ENCODE measurements around the gene CCDC27. TPM values are rescaled to one million over a fixed set of nuclear protein-coding genes. Genes with fewer than 3 reads are reported as not detected.

The CCDC27 gene
- total RNA-seq, 1 donor from 2014 or later: not detected

DNA sequence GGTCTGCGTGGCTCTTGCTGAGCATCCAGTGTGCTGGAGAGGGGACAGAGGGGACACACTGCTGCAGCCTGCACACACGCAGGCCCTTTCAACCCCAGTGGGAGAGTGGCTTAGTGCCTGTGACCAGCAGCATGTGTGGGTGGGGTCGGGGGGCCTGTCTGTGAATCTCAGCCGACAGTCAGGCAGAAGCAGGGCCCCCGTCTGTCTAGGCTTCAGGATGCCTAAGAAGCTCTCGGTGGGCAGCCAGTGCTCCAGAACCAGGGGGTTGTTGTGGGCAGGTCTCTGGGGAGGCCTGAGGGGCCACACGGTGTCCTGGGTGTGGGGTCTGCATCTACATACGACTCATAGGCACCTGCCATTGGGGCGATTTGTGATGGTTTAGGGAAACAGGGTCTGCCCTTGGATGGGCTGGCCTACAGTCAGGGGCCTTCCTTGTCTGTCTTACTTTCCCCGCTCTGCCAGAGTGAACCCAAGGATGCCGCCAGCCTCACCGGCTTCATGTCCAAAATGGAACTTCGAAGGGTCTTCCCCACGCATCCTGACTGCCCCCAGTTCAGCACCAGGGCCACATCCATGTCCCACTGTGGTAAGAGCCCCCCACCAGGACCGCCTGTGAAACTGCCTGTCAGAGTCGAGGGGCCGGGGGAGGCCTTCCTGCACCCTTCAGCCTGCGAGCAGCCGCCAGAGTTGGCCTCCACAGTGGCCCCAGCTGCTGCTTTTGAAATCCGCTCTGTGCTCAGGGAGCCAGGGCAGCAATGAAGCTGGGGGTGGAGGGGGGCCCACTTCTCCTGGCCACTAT, 1.6 kb downstream of the CCDC27 start:
- DNase-seq (ENCODE audit: low read depth in 2 of 2): no peak

DNA sequence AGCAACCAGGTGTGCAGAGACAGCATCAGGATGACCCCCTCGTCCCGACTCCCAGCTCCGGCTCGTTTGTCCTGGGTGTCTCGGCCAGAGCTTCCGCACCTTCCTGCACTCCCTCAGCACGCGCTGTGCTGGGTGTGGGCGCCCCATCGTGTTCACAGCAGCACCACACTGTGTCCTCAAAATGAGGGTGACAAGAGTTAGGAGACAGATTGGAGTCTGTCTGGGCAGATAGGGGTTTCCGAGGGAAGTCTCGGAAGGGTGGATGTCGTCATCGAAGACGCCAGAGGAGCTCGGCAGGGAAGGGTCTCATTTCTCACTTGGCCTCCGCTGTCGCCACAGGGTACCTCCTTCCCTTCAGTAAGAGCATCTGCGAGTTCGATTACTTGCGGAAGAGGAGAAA, 4.1 kb downstream of the CCDC27 start:
- DNase-seq (ENCODE audit: low read depth in 2 of 2): no peak

DNA sequence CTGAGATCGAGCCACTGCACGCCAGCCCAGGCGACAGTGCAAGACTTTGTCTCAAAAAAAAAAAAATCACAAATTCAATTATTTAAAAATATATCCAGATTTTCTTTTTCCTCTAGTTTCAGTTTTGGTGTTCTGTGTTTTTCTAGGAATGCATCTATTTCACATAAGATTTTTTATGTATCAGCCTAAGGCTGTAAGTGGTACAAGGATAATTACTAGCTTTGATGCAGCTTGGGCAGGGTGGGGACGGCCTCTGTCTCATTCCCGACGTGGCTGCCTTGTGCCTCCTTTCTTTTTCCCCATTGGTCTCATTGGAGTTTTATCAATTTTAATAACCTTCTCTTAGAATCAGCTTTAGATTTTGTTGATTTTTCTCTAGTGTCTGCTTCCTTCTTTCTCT, 6.9 kb downstream of the CCDC27 start:
- DNase-seq (ENCODE audit: low read depth in 2 of 2): no peak

DNA sequence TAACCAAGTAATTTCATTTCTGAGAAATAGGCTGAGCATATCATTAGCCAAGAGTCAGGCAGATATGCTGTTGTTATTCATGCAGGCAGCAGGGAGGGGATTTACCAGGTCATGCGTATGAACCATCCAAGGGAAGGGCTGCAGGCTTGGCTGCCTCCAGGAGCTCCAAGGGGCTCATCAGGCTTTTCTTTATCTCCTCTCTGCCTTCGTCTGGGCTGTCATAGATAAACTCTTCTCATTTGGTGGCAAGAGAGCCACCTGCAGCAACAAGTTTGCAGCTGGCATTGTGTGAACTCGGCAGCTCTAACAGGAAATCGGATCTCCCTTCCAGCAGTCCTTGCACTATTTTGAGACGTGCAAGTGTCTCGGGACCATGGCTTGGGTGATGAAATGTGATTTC, 7.5 kb downstream of the CCDC27 start:
- no peak for DNase-seq (ENCODE audit: low read depth in 2 of 2)

DNA sequence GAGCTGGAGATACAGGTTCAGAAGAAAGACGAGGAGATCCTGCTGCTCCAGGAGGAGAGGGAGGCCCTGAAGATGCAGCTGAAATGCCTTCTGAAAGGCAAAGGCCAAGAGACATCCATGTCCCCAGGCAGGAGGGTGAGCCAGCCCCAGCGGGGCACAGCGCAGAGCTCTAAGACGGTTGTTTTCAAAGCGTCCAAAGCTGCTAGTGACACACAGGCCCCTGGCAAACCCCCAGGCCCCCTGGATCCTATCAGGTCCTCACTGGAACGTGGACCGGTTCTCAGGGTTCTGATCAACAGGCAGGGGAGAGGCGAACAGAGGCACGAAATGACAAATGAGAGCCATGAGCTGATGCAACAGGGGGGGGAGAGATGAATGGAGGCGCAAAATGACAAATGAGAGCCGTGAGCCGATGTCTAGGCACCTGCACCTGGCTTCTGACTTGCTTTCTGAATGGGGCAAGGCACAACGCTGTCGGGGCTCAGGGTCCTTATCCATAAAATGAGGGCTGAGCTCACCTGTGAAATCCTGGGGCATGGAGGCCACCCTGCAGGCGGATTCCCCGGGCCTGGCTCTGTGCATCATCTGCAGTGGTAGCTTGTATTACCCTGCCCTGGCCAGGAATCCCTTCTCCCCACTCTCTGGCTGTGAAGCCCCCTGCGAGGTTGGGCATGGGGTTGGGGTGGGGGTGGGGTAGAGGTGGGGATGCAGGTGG, 9.2 kb downstream of the CCDC27 start:
- no peak for DNase-seq (ENCODE audit: low read depth in 2 of 2)

DNA sequence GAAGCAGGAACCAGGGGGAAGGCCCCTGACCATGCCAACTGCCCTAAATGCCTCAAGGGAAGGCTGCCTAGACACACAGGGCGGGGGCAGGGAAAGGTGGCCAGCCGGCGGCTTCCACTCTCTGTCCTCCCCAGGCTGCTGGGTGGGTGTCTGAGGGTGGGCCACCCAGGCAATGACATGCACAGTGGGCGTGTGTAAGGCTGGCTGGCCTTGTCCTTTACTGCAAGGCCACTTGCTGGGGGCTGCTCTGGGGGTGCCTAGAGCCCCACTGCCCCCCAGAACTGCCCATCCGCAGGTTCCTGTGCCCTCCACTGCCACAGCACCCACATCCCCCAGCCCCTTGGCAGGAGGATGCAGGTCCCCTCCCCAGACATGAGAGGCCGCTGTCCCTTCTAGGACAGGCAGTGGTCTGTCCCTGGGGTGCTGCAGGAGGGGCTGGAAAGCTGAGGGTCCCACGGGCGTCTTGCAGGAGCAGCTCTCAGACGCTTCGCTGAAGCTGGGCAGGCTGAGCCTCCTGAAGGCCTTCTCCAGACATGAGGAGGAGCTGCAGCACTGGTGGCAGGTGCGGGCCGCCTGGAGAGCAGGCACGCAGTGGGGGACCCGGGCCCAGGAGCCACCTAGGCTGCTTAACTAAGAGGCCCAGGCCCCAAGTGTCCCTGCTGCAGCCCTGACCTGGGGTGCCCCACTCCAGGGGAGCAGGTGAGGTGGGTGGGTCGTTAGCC, 10.1 kb downstream of the CCDC27 start:
- no peak for DNase-seq (ENCODE audit: low read depth in 2 of 2)

DNA sequence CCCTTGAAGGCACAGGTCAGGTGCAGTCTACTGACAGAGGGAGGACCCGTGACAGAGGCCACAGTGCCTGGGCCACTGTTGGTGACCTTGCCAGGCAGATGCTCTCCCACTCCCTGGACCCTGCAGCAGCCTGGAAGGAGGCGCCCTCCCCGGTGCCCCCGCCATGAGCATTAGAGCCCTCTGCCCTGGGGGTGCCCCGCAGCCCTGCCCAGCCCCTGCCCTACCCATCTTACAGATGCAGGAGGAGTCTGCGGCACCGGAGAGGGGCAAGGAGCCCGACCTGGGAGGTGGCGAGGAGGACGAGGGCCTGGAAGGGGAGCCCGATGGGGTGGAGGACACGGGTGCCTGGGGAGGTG, 10.6 kb downstream of the CCDC27 start:
- no peak for DNase-seq (ENCODE audit: low read depth in 2 of 2)

DNA sequence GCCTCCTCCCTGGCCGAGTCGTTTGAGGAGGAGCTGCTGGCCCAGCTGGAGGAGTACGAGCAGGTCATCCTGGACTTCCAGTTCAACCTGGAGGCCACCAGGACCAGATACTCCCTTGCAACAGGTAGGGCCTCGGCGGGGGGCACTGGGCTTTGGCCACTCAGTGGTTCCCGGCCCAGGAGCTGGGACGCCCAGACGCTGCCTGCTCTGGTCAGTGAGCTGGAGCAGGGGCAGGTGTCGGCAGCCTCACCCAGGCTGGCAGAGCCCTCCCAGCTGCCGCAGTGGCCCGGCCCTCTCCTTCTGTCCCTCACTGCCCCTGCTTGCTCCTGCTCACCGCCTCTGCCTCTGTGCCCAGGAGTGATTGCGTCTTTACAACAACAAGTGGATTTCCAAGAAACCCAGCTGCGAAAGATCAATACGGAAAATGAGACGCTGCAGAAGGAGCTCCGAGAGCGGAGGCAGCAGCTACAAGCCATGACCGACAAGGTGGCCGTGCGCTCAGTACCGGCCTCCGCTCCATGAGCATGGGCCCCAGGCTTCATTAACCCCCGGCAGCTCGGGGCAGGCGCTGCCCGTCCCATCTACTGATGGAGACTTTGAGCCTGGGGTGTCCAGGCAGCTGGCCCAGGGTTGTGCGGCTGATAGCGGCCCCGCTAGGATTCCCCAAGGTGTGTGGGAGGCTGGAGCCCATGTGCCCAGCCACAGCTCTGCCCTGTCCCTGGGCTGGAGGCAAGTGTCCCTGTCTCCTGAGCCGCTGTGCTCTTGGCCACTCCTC, 11.3 kb downstream of the CCDC27 start:
- no peak for DNase-seq (ENCODE audit: low read depth in 2 of 2)

DNA sequence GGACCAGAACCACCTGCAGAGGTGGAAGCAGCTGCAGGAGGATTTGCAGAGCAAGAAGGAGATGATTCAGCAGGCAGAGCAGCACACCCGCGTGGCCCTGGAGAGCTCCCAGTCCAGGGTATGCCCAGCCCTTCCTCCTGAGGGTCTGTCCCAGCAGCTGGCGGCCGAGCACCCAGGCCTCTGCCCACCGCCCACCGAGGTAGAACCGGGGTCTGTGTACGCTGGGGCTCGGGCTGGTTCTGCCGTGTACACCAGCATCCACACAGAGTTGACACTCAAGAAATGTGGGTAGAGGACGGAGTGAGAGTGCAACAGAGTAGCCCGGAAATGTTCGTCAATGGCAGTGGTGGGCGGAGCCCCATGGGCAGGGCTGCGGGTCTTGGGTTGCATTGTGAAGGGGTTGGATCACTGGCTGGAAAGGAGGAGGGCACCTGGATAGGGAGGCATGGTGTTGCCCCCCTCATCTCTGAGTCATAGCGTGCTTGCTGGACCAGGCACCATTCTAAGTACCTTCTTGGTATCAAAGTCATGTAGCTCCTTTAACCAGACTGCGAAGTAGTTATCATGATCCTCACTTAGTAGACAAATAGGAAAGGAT, 15.2 kb downstream of the CCDC27 start:
- no peak for DNase-seq (ENCODE audit: low read depth in 2 of 2)

DNA sequence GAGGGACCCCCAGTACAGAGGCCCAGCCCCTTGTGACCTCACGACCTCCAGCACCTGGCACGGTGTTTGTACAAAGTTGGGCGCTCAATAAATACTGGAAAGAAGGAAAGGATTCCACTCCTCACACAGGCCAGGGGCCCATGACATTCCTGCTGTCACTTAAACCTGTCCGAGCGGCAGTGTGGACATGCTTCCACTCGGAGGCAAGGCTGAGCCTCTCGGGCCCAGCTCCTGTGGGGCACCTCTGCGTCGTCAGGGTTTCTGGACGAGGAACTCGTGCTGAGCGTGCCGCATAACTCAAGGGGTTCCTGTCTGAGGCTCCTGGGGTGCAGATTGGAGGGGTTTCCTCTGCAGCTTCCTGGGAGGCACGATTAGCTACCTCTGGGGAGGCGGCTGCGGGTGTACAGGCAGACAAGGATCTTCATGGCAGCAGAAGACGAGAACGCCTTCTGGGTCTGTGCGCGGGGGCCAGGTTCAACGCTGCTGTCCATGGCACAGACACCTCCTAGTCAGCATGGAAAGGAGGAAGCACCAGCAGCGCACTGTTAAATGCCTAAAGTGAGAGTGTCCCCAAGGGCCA, 16.7 kb downstream of the CCDC27 start:
- no peak for DNase-seq (ENCODE audit: low read depth in 2 of 2)

DNA sequence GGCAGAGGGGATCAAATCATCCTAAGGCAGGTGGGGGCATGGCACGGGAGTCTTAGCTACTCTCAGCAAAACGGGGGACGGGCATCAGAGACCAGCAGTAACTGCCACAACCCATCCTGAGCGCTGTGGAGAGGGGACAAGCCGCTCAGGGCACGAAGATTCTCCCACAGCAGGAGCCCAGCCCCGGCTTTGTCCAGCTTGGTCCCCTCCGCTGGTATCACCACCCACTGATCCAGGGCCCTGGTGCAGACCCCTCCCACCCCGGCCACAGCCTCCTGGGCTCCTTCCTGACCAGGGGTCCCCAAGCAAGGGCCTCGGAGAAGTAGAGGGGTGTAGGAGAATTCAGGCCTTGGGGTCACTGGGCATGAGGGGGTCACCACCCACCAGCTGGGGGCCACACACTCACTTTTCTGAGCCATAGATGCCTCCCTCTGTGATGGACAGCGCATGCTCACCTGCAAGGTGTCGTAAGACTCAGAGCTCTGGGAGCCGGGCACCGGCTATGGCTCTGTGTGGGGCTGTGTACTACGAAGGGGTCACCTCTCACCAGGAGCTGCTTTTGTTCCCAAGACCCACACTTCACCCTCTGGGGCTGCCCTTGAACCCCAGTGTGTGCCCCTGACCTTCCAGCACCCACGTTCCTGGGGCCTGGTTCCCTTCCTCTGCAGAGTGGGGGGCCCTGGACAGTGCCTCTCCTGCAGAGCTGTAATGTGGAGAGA, 18.0 kb downstream of the CCDC27 start:
- no peak for DNase-seq (ENCODE audit: low read depth in 2 of 2)

DNA sequence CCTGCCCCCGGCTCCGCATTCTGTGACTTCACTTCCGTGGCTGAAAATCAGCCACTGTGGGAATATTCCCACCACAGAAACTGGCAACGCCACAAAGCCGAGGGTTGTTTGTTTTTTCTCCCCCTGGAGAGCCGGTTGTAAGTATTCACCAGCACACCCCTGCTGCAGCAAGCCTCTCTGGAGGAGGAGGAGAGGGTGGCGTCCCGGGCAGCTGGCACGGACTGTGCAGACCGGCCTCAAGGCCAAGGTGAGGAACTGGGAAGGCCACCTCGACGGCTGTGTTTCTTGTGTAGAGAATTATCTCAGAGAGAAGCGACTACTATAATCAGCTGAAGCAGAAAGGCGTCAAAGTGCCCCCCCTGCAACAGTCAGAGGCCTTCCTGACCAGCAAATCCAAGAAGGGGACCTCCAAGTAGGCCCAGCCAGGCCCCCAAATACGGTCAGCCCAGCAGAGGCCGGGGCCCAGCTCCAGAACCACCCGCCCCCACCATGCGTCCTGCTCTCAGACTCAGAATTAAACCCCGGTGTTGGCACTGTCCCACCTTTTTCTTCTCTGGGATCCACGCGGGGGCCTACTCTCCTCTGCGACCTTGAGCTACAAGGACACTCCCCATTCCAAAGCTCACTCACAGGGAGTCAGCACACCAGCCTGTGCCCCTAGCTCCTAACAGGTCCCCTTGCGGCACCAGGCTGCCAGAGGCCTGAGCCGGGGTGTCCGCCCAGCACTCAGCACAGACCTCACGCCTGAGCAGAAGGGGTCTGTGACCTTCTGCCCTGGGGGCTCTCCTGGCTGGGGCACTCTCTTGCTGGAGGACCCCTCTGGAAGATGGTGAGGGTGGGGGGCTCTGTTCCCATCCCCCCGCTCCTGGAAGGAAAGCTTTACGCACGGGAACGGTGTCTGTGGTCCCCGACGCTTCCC, 19.1 kb downstream of the CCDC27 start:
- no peak for DNase-seq (ENCODE audit: low read depth in 2 of 2)

DNA sequence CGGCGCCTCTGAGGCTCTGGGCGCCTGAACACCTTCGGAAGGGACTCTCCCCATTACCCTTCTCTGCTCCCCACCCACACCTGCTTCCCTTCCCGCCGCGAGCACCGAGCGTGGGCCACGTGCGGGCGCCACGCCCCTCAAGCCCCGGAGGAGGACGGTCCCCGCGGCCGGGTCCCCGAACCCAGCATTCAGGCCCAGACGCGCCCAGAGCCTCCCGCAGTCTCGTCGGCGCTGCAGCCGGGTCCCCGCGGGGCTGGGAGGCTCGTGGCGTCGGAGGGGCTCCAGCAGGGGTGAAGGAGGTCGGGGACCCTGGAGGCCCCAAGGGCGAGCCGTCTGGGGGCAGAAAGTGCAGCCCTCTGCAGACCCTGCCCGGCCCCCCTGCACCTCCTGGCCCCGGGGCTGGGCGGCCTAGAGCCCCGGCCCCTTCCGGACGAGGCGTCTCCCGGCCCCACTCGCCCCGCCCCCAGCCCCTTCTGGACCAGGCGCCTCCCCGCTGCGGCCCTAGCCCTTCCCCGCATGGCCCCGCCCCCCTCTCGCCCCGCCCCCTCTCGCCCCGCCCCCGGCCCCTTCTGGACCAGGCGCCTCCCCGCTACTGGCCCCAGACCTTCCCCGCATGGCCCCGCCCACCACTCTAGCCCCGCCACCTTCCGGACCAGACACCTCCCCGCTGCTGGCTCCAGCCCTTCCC, 19.9 kb downstream of the CCDC27 start:
- DNase-seq (ENCODE audit: low read depth in 2 of 2): peak; percentile 55 to 87

DNA sequence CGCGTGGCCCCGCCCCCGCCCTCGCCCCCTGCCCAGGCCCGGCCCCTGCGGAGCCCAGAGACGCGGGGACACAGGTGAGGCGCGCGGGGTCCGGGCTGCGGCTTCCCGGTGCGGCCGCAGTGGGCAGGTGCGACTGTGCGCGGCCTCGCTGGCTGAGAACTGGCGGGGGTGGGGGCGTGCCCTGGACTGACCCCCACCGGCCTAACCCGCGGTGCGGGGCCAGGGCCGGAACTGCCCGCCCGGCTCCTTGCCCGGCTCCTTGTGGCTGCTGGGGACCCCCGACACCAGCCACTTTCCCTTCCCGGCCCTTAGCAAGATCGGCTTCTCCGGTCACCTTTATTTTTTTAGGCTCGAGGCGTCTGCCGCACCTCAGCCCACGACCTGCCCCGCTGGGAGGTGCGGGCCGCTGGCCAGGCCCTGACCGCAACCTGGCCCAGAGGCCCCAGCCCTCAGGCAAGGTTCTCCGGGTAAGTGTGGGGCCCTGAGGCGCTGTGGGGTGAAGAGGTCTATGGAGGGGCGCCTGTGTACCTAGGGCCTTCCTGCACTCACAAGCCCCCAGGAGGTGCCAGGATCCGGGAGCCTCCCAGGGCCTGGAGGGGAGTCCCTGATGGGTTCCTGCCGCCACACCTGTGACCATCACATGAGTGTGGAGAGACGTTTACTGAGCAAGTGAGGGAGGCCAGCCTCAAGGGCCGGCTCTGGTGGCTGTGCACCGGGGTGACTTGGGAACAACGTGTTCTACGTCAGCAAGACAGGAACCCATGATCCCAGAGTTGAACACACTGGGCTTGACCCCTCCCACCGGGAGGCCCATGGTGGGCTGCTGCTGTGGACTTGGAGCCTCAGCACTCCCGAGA, 20.7 kb downstream of the CCDC27 start, which contains the start of gene SMIM1:
Gene SMIM1 (plus strand): TSS at position 35 of the 857 bp plus-strand sequence. CDS start 2,625 bp downstream, outside the sequence.
- DNase-seq (ENCODE audit: low read depth in 2 of 2): no peak

DNA sequence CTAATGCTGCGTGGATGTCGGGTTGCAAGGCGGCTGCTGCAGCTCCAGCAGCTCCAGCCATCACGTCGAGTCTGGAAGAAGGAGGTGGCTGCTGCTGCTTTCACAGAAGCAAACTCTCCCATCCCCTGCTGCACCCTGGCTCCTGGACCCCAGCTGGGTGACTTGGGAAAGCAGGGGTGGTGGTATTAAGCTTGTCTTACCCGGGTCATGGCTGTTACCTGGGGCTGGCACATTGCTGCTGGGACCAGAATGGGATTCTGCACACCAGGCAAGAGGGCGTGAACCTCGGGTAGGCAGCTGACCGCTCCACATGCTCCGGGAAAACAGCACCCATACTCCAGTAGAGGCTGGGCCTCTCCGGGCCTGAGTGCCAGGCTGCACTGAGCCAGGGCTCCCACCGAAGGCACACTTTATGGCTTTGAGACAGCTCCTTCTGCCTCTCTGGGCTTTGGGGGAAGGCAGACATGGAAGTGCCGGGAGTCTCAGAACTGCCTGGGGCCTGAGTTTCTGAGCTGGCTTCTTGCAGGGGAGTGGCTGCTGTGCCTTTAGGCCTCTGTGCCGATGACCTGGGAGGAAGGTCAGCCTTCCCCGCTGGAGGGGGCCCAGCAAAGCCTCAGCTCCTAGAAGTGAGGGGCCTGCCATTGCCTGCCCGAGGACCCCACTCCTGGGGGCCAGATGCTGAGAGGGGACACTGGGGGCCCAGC, 21.5 kb downstream of the CCDC27 start:
- DNase-seq (ENCODE audit: low read depth in 2 of 2): no peak

DNA sequence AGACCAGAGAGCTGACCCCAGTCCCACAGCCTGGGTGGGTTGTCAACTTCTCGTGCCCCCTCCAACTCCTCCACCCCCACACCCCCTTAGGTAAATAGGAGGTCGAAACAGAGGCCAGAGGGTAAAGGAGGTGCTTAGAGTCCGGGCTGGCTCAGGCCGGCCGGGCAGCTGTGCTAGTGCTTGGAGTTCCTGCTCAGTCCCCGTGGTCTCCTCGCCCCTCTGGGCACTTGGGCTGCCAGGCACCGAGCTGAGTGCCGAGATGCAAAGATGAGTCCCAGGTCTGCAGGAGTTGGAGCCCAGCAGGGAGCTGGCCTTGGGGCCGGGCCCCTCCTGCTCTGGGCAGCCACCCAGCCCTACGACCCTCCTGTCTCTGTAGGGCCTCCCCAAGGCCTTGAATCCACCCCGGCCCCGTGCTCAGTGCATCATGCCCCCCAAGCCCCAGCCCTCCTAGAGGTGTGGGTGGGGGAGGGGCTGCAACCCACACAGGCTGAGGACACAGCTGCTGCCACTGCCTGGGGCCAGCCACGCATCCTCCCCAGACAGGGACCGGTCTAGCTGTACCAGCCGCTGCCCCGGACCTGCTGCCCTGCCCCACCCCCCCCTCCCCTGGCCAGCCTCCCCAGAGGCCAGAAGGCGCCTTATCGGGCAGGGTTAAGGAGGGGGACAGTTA, 22.2 kb downstream of the CCDC27 start:
- no peak for DNase-seq (ENCODE audit: low read depth in 2 of 2)
